Measurements from ENCODE around the gene GKN1. TPM values are rescaled to one million over a fixed set of nuclear protein-coding genes. Genes with fewer than 3 reads are reported as not detected.

GKN1 gene, protein sequence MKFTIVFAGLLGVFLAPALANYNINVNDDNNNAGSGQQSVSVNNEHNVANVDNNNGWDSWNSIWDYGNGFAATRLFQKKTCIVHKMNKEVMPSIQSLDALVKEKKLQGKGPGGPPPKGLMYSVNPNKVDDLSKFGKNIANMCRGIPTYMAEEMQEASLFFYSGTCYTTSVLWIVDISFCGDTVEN
- 0.34 to 1.2 TPM (median 0.54 TPM) in 5 replicates for total RNA-seq (2022; extraction: Qiagen RNA extraction; ENCODE audit: low read depth)

DNA sequence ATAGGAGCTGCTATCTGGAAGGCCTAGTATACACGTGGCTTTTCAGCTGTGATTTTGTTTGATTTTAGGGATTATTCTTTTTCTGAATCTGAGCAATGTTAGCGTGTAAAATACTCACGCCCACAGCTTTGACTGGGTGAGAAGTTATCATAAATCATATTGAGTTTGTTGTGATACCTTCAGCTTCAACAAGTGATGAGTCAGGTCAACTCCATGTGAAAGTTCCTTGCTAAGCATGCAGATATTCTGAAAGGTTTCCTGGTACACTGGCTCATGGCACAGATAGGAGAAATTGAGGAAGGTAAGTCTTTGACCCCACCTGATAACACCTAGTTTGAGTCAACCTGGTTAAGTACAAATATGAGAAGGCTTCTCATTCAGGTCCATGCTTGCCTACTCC, at the start of gene GKN1:
GKN1 (plus strand) TSS at position 386 of the 400 bp plus-strand sequence. CDS start 42 bp downstream, outside the sequence.

DNA sequence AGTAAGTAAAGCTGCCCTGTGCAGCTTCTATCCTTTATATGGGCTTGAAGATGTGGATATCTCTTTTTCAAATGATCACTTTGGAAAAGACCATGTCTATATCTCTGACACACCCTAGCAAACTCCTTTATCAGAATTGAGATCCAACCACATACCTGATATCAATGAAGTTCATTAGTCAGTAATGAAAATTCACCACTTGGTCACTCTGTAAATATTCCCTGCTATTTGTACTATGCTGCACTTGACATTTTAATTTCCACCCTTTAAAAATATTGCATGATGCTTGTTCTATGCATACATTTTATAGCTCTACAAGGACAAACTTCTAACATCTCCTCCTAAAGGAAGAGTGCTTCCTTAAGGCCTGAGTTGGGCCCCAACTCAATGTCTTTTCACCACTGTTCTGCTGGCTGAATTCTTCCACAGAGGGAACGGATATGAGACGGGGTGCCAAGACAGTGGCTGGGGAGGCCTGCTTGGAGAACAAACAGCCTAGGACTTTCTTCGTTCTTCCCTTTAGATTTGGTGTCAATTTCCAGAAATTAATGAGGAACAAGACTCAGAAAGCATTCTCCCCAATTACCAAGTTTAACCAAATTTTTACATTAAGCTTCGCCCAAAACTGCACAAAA, 21.4 kb upstream of the GKN1 start, which contains the start of gene GKN2:
GKN2 (minus strand) TSS at position 7 of the 635 bp plus-strand sequence. CDS start 32 bp downstream, outside the sequence.

GRCh38 chr2:69013142-69013839, 38.9 kb downstream of the GKN1 start, which contains the start of gene ANTXR1:
ANTXR1 (plus strand) TSS chr2:69013179; CDS start chr2:69013500, 321 bp downstream.

Other genes with a start within 250 kb of the GKN1 start
- 0.15 to 0.28 TPM (median 0.26 TPM) in 3 of 5 replicates, not detected in the others for gene ARHGAP25, start 239.8 kb upstream of the GKN1 start, total RNA-seq (2022; extraction: Qiagen RNA extraction; ENCODE audit: low read depth)
- not detected in 5 replicates for gene BMP10, start 103.2 kb upstream of the GKN1 start, total RNA-seq (2022; extraction: Qiagen RNA extraction; ENCODE audit: low read depth)
- 1.8 to 3.5 TPM (median 2.8 TPM) in 5 replicates for gene GKN2, start 21.7 kb upstream of the GKN1 start, total RNA-seq (2022; extraction: Qiagen RNA extraction; ENCODE audit: low read depth)
- 105 to 165 TPM (median 147 TPM) in 5 replicates for gene ANTXR1, start 38.5 kb downstream of the GKN1 start, total RNA-seq (2022; extraction: Qiagen RNA extraction; ENCODE audit: low read depth)